ENCODE results near the gene ERGIC3. TPM values are rescaled to one million over a fixed set of nuclear protein-coding genes. Genes with fewer than 3 reads are reported as not detected.

ERGIC3 gene
- total and polyA plus RNA-seq, 2 of the 13 experiments (the other 11 are each of a cell fraction or from before 2014, with no cell fraction given), result 407 to 670 TPM

DNA sequence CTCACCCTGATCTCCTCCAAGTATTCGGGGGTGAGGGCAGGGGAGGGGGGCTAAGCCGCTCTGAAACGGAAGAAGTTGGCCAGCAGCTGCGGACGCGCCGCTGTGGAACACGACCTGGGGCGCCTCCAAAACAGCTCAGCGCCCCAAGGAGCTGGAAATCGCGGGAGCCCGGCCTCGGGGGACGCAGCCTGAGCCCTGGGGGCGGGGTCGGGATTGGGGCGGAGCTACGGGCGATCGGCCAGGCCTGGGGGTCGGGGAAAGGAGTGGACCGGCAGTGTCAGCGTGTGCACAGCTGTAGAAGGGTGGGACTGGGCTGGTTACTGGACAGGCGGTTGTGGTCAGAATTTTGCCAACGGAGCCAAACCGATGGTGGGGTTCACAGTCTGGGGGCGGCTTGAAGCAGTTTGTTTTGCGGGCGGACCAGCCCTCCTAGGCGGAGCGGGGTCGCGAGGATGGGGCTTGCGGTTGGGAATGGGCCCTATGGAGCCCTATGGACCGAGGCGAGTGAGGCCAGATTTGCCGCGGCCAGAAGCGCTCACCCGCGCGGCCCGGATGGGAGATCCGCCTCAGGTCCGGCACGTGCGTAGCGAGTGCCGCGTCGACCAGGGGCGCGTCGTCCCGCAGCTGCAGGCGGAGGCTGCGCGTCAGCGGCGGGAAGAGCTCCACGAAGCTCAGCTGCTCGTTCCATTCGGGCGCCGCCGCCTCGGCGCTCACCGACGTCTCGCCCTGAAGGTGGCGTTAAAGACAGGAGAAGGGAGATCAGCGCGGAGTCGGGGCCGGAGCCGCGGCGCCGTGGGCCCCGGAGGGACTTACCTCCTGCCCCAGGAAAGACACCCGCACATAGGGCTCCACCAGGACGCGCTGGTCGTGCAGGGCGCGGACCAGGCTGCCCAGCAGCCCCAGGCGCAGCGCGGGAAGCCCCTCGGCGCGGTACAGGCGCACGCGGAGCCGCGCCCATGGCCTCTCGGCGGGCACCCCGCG, 59.4 kb downstream of the ERGIC3 start (continued):
- TF ChIP-seq PRPF4 (IDR thresholded peaks at IDR 0.05; ENCODE audit: low read depth, low read length, poor library complexity, severe bottlenecking) (no peak), ZNF619 (CRISPR knock-in tag; IDR thresholded peaks at IDR 0.05) (peak; percentile 63; the same call in 1 of the 2 replicates), HMG20B (CRISPR knock-in tag; conservative IDR thresholded peaks at IDR 0.05) (no peak), ZNF24 (IDR thresholded peaks at IDR 0.05) (no peak), NAIF1 (CRISPR knock-in tag; IDR thresholded peaks at IDR 0.05; ENCODE audit: borderline replicate concordance) (no peak), ZKSCAN1 (IDR thresholded peaks at IDR 0.05; ENCODE audit: low read length) (no peak), SMAD9 (CRISPR knock-in tag; IDR thresholded peaks at IDR 0.05) (no peak), ZNF780A (CRISPR knock-in tag; IDR thresholded peaks at IDR 0.05) (no peak), ZNF143 (CRISPR knock-in tag; IDR thresholded peaks at IDR 0.05) (no peak), KDM6A (CRISPR knock-in tag; IDR thresholded peaks at IDR 0.05; ENCODE audit: low read depth) (no peak), SIX1 (CRISPR knock-in tag; IDR thresholded peaks at IDR 0.05; ENCODE audit: borderline replicate concordance) (no peak), RORA (CRISPR knock-in tag; IDR thresholded peaks at IDR 0.05) (no peak), EED (CRISPR knock-in tag; IDR thresholded peaks at IDR 0.05) (peak; percentile 72), MATR3 (CRISPR knock-in tag; IDR thresholded peaks at IDR 0.05) (no peak), ZMAT3 (CRISPR knock-in tag; conservative IDR thresholded peaks at IDR 0.05) (0 out of 2 replicates have a peak, but pooled peaks have one; percentile 55), SP1 (IDR thresholded peaks at IDR 0.05) (no peak), SP1 (CRISPR knock-in tag; IDR thresholded peaks at IDR 0.05) (no peak)
- TF ChIP-seq, protein P1, sequence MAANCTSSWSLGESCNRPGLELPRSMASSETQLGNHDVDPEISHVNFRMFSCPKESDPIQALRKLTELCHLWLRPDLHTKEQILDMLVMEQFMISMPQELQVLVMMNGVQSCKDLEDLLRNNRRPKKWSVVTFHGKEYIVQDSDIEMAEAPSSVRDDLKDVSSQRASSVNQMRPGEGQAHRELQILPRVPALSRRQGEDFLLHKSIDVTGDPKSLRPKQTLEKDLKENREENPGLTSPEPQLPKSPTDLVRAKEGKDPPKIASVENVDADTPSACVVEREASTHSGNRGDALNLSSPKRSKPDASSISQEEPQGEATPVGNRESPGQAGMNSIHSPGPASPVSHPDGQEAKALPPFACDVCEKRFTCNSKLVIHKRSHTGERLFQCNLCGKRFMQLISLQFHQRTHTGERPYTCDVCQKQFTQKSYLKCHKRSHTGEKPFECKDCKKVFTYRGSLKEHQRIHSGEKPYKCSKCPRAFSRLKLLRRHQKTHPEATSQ (CRISPR knock-in tag; IDR thresholded peaks at IDR 0.05; ENCODE audit: borderline replicate concordance), result no peak
- TF ChIP-seq, protein P2, sequence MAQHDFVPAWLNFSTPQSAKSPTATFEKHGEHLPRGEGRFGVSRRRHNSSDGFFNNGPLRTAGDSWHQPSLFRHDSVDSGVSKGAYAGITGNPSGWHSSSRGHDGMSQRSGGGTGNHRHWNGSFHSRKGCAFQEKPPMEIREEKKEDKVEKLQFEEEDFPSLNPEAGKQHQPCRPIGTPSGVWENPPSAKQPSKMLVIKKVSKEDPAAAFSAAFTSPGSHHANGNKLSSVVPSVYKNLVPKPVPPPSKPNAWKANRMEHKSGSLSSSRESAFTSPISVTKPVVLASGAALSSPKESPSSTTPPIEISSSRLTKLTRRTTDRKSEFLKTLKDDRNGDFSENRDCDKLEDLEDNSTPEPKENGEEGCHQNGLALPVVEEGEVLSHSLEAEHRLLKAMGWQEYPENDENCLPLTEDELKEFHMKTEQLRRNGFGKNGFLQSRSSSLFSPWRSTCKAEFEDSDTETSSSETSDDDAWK (CRISPR knock-in tag; IDR thresholded peaks at IDR 0.05), result no peak
- TF ChIP-seq, protein P3, sequence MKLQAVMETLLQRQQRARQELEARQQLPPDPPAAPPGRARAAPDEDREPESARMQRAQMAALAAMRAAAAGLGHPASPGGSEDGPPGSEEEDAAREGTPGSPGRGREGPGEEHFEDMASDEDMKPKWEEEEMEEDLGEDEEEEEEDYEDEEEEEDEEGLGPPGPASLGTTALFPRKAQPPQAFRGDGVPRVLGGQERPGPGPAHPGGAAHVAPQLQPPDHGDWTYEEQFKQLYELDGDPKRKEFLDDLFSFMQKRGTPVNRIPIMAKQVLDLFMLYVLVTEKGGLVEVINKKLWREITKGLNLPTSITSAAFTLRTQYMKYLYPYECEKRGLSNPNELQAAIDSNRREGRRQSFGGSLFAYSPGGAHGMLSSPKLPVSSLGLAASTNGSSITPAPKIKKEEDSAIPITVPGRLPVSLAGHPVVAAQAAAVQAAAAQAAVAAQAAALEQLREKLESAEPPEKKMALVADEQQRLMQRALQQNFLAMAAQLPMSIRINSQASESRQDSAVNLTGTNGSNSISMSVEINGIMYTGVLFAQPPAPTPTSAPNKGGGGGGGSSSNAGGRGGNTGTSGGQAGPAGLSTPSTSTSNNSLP (IDR thresholded peaks at IDR 0.05; ENCODE audit: low read depth, low read length), result no peak
- TF ChIP-seq, protein P4, sequence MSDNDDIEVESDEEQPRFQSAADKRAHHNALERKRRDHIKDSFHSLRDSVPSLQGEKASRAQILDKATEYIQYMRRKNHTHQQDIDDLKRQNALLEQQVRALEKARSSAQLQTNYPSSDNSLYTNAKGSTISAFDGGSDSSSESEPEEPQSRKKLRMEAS (IDR thresholded peaks at IDR 0.05), result peak; percentile 94
- TF ChIP-seq, protein P5, sequence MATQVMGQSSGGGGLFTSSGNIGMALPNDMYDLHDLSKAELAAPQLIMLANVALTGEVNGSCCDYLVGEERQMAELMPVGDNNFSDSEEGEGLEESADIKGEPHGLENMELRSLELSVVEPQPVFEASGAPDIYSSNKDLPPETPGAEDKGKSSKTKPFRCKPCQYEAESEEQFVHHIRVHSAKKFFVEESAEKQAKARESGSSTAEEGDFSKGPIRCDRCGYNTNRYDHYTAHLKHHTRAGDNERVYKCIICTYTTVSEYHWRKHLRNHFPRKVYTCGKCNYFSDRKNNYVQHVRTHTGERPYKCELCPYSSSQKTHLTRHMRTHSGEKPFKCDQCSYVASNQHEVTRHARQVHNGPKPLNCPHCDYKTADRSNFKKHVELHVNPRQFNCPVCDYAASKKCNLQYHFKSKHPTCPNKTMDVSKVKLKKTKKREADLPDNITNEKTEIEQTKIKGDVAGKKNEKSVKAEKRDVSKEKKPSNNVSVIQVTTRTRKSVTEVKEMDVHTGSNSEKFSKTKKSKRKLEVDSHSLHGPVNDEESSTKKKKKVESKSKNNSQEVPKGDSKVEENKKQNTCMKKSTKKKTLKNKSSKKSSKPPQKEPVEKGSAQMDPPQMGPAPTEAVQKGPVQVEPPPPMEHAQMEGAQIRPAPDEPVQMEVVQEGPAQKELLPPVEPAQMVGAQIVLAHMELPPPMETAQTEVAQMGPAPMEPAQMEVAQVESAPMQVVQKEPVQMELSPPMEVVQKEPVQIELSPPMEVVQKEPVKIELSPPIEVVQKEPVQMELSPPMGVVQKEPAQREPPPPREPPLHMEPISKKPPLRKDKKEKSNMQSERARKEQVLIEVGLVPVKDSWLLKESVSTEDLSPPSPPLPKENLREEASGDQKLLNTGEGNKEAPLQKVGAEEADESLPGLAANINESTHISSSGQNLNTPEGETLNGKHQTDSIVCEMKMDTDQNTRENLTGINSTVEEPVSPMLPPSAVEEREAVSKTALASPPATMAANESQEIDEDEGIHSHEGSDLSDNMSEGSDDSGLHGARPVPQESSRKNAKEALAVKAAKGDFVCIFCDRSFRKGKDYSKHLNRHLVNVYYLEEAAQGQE (IDR thresholded peaks at IDR 0.05; ENCODE audit: borderline replicate concordance in 1 of 2, low read depth in 1 of 2, low read length in 2 of 2), result no peak
